GM12878 (cell line): Measurements from ENCODE around the gene ADCY10. TPM values are rescaled to one million over a fixed set of nuclear protein-coding genes. Genes with fewer than 3 reads are reported as not detected.

Experiments
- ATAC-seq: fragments of 200-7000 bp; cut with Tn5 transposase; 3 replicates; pipeline ENCODE4 v1.9.1; 2020; ENCODE audit warnings: mild to moderate bottlenecking, moderate library complexity
- BruUV-seq: library from RNA; stranded (reverse); fragments of 400-500 nt; replicated peaks from 2 replicates; lab custom pipeline; 2021; lab: Mats Ljungman, UMichigan
- CTCF ChIA-PET: fragments of 300-600 bp; sonication (Branson Sonifier 250); formaldehyde crosslinking; extraction: SDS; loops from one replicate; lab custom pipeline; 2021; ENCODE audit warnings: inconsistent platforms; lab: Yijun Ruan, JAX
- POLR2A ChIA-PET: fragments of 350-600 bp; formaldehyde crosslinking; extraction: SDS; loops from one replicate; lab custom pipeline; 2021; ENCODE audit warnings: inconsistent platforms; lab: Charles Lee
- RAD21 ChIA-PET: fragments of 300-600 bp; sonication (Branson Sonifier 250); formaldehyde crosslinking; loops from one replicate; lab custom pipeline; 2023; ENCODE audit warnings: antibody characterized with exemption; ENCODE audit not compliant: unreplicated experiment; lab: Charles Lee
- SMC1A ChIA-PET: fragments of 300-600 bp; sonication (Branson Sonifier 250); formaldehyde crosslinking; loops from one replicate; lab custom pipeline; 2023; ENCODE audit not compliant: unreplicated experiment, uncharacterized antibody; lab: Charles Lee
- DNase-seq: peaks from one replicate; pipeline ENCODE4 v3.0.0-alpha.2; 2011; ENCODE audit warnings: low read depth, low spot score
- FAIRE-seq: peaks from 3 replicates; lab custom pipeline; 2011; peaks lifted over from hg19 to GRCh38; lab: Jason Lieb, UNC
- H2AFZ ChIP-seq: 2 replicates; pipeline ENCODE4 v1.6.0; 2011; ENCODE audit warnings: low read depth, low read length, control low read depth; ENCODE audit not compliant: control insufficient read depth
- H3K27ac ChIP-seq: 2 replicates; pipeline ENCODE4 v1.5.1; 2011; ENCODE audit warnings: control low read depth; ENCODE audit not compliant: control insufficient read depth, insufficient read depth
- H3K27me3 ChIP-seq, 2 experiments: replicated peaks in 1 of 2; 2 replicates each; pipeline versions ENCODE4 v1.6.0 to v1.6.1; 2011; ENCODE audit warnings: low read length in 1 of 2; ENCODE audit not compliant: control insufficient read depth in 2 of 2, insufficient read depth in 2 of 2
- H3K36me3 ChIP-seq, 2 experiments: 2 replicates each; pipeline ENCODE4 v1.5.1; 2011; ENCODE audit warnings: low read length in 1 of 2; ENCODE audit not compliant: control insufficient read depth in 2 of 2, insufficient read depth in 2 of 2
- H3K4me1 ChIP-seq: 2 replicates; pipeline ENCODE4 v1.6.1; 2011; ENCODE audit warnings: mild to moderate bottlenecking, low read length, moderate library complexity, mixed read lengths; ENCODE audit not compliant: control insufficient read depth, insufficient read depth
- H3K4me2 ChIP-seq: 2 replicates; pipeline ENCODE4 v1.6.0; 2011; ENCODE audit warnings: control low read depth; ENCODE audit not compliant: control insufficient read depth, insufficient read depth
- H3K4me3 ChIP-seq: fragments of 200-600 bp; sonication (generic); 2 replicates; pipeline ENCODE4 v1.5.1; 2016
- H3K79me2 ChIP-seq: 2 replicates; pipeline ENCODE4 v1.6.0; 2011; ENCODE audit warnings: low read length; ENCODE audit not compliant: control insufficient read depth, insufficient read depth
- H3K9ac ChIP-seq: 2 replicates; pipeline ENCODE4 v1.8.0; 2011; ENCODE audit warnings: low read length, control low read depth, mixed read lengths; ENCODE audit not compliant: control insufficient read depth, insufficient read depth
- H3K9me3 ChIP-seq: replicated peaks from 3 replicates; pipeline ENCODE4 v1.5.1; 2011; ENCODE audit warnings: mild to moderate bottlenecking, low read length; ENCODE audit not compliant: control insufficient read depth, insufficient read depth
- H4K20me1 ChIP-seq: 2 replicates; pipeline ENCODE4 v1.6.0; 2011; ENCODE audit not compliant: control insufficient read depth, insufficient read depth
- HCFC1 ChIP-seq: fragments of 150-350 bp; IDR thresholded peaks from 2 replicates; pipeline ENCODE4 v1.6.1; 2014; ENCODE audit warnings: low read length
- HDAC6 ChIP-seq: fragments of 200-600 bp; sonication (generic); IDR thresholded peaks from one replicate; pipeline ENCODE4 v1.8.0; 2017; ENCODE audit warnings: antibody characterized with exemption; ENCODE audit not compliant: unreplicated experiment
- KDM1A ChIP-seq: fragments of 200-600 bp; sonication (generic); IDR thresholded peaks from 2 replicates; pipeline ENCODE4 v1.6.1; 2016; ENCODE audit warnings: borderline replicate concordance
- PBX3 ChIP-seq: IDR thresholded peaks from 2 replicates; pipeline ENCODE4 v1.6.1; 2011; ENCODE audit warnings: mild to moderate bottlenecking, low read depth, low read length, moderate library complexity; ENCODE audit not compliant: insufficient replicate concordance
- POLR2AphosphoS5 ChIP-seq: IDR thresholded peaks from 2 replicates; pipeline ENCODE4 v1.6.1; 2011; ENCODE audit warnings: mild to moderate bottlenecking, low read length, inconsistent platforms
- RFX5 ChIP-seq: IDR thresholded peaks from 2 replicates; pipeline ENCODE4 v1.6.1; 2011; ENCODE audit warnings: low read depth, low read length, improper control_type of control experiment
- RUNX3 ChIP-seq: IDR thresholded peaks from 2 replicates; pipeline ENCODE4 v1.6.1; 2012; ENCODE audit warnings: low read length, inconsistent platforms
- SKIL ChIP-seq: fragments of 450-650 bp; IDR thresholded peaks from 2 replicates; pipeline ENCODE4 v1.6.1; 2017; ENCODE audit warnings: mild to moderate bottlenecking, low read depth, inconsistent platforms; ENCODE audit not compliant: poor library complexity, severe bottlenecking
- ZNF592 ChIP-seq: fragments of 450-650 bp; IDR thresholded peaks from 2 replicates; pipeline ENCODE4 v1.6.1; 2017; ENCODE audit warnings: mild to moderate bottlenecking, moderate library complexity
- WGBS: methylation state at CpG from one replicate; pipeline ENCODE4 v1.1.6; 2016; ENCODE audit warnings: low lambda C conversion rate; ENCODE audit not compliant: insufficient replicate concordance, insufficient coverage; ENCODE audit errors: missing lambda C conversion rate; 5-methylcytosine and 5-hydroxymethylcytosine counted together
- in situ Hi-C: fragments of 300-500 bp; cut with MboI; formaldehyde crosslinking; loops from 9 replicates; pipeline ENCODE4 v1.14.3; 2018; ENCODE audit warnings: mixed read lengths
- intact Hi-C: fragments of 100-400 bp; cut with micrococcal nuclease; formaldehyde crosslinking; loops from one replicate; pipeline ENCODE4 v1.14.2; 2022; ENCODE audit not compliant: unreplicated experiment
- polyA plus RNA-seq, 11 experiments: library from polyadenylated mRNA; depleted of rRNA in 4 of 11; unstranded in 6 of 11; stranded (reverse) in 5 of 11; fragments of >200 nt; fragmentation: Nextera tagmentation in 4 of 11; fragmentation: Illumina TruSeq in 1 of 11; extraction: Ambion mirVana in 4 of 11; extraction: Trizol in 1 of 11; gene quantifications; 1 replicate in 1 of 11; 2 replicates in 10 of 11; pipeline versions ENCODE4 v1.2.1 to v1.2.3, GENCODE V29; 2011 to 2016; ENCODE audit warnings: inconsistent platforms in 2 of 11, missing spikeins in 2 of 11, low read depth in 1 of 11
- total RNA-seq, 4 experiments: library from RNA; depleted of rRNA in 3 of 4; stranded (reverse); fragments of >200 nt in 3 of 4; fragmentation: Illumina TruSeq in 1 of 4; extraction: Trizol in 1 of 4; gene quantifications; 2 replicates each; pipeline versions ENCODE4 v1.2.1 to v1.2.3, GENCODE V29; 2013 to 2021
- TF ChIP-seq, protein P1 (sequence below): fragments of 450-650 bp; IDR thresholded peaks from 2 replicates; pipeline ENCODE4 v1.6.1; 2018; ENCODE audit warnings: borderline replicate concordance, mild to moderate bottlenecking; ENCODE audit not compliant: partially characterized antibody

ADCY10 gene
- total and polyA plus RNA-seq, 10 of the 15 experiments (the other 5 are each of a cell fraction or from before 2014, with no cell fraction given) = 0.13 to 0.22 TPM; not detected in 8

- TF ChIP-seq KDM1A = no peak
- TF ChIP-seq HCFC1 = no peak
- no peak for TF ChIP-seq RFX5
Observed at GRCh38 chr1:167821969-167822685, 91.8 kb downstream of the ADCY10 start (continued).

DNA sequence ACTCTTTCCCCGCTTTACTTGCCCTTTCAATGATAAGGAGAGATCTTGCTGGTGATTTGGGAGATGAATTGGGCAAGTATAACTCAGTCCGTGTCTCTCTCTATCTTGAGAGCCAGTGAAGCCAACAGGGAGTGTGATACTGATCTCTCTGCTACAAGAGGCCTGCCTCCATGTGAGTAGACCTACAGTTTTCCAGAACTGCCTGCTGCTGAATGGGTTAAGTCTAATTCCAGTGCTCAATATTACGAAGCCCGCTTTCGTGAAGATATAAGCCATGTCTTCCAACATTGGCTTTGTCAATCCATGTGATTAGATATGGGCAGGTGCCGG, 92.6 kb downstream of the ADCY10 start:
- no peak for FAIRE-seq
- no peak overlapping the region for H3K4me2 ChIP-seq
- no peaks in the 10 kb centered on the region for H3K79me2 ChIP-seq
- no peaks in the 10 kb centered on the region for H3K36me3 ChIP-seq
- no peak overlapping the region for H3K4me3 ChIP-seq
- ChIA-PET SMC1A (interaction anchor here (0.6 kb wide), 1 partner anchor 41 kb away, joined by 3 read pairs; no protein-coding TSS in a partner anchor), RAD21 (no interaction called here), CTCF (interaction anchor here (0.8 kb wide), 1 partner anchor 261 kb away, joined by 3 read pairs; no protein-coding TSS in a partner anchor), POLR2A (no interaction called here)
- BruUV-seq = no TSS peak
- intact Hi-C loops (no loop called here), in situ Hi-C loops (no loop called here)
- H3K27me3 ChIP-seq = no peaks in the 10 kb centered on the region
- H3K27ac ChIP-seq = no peak overlapping the region
- H3K9ac ChIP-seq = no peak overlapping the region
- no peak for ATAC-seq
- H4K20me1 ChIP-seq = no peaks in the 10 kb centered on the region
- no peak overlapping the region for H2AFZ ChIP-seq
- H3K9me3 ChIP-seq = no peaks in the 10 kb centered on the region
- DNase-seq = no peak
- 95% methylated on average over 6 of the region's 6 CpGs for WGBS
- no peaks in the 10 kb centered on the region for H3K4me1 ChIP-seq
- no peak for TF ChIP-seq PBX3
- TF ChIP-seq RUNX3 = no peak
- no peak for TF ChIP-seq SKIL
- no peak for TF ChIP-seq POLR2AphosphoS5
- no peak for TF ChIP-seq ZNF592
- TF ChIP-seq HDAC6 = no peak
- TF ChIP-seq, protein P1, sequence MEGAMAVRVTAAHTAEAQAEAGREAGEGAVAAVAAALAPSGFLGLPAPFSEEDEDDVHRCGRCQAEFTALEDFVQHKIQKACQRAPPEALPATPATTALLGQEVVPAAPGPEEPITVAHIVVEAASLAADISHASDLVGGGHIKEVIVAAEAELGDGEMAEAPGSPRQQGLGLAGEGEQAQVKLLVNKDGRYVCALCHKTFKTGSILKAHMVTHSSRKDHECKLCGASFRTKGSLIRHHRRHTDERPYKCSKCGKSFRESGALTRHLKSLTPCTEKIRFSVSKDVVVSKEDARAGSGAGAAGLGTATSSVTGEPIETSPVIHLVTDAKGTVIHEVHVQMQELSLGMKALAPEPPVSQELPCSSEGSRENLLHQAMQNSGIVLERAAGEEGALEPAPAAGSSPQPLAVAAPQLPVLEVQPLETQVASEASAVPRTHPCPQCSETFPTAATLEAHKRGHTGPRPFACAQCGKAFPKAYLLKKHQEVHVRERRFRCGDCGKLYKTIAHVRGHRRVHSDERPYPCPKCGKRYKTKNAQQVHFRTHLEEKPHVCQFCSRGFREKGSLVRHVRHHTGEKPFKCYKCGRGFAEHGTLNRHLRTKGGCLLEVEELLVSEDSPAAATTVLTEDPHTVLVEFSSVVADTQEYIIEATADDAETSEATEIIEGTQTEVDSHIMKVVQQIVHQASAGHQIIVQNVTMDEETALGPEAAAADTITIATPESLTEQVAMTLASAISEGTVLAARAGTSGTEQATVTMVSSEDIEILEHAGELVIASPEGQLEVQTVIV = no peak
